ENCODE measurements around the gene GPT2. TPM values are rescaled to one million over a fixed set of nuclear protein-coding genes. Genes with fewer than 3 reads are reported as not detected.

The GPT2 gene
- total RNA-seq, 1 experiment from 2014 or later = 81.8 TPM

- TF ChIP-seq FOXK1 (CRISPR knock-in tag; IDR thresholded peaks at IDR 0.05) (no peak), FOXP4 (CRISPR knock-in tag; IDR thresholded peaks at IDR 0.05) (no peak), USF2 (CRISPR knock-in tag; IDR thresholded peaks at IDR 0.05) (no peak), ZNF138 (CRISPR knock-in tag; conservative IDR thresholded peaks at IDR 0.05) (no peak), NR2C2 (CRISPR knock-in tag; IDR thresholded peaks at IDR 0.05) (no peak), ETV6 (CRISPR knock-in tag; IDR thresholded peaks at IDR 0.05) (no peak), ZNF317 (CRISPR knock-in tag; IDR thresholded peaks at IDR 0.05; ENCODE audit: borderline replicate concordance, low read depth) (no peak), ZNF281 (CRISPR knock-in tag; IDR thresholded peaks at IDR 0.05) (no peak), GRHL2 (CRISPR knock-in tag; IDR thresholded peaks at IDR 0.05; ENCODE audit: insufficient replicate concordance, severe bottlenecking) (no peak)
- Mint-ChIP-seq H3K27me3 (ENCODE audit: low read depth) (no peaks in the 10 kb centered on the region; the same call in 1 of the 2 replicates), H3K27ac (peak overlapping the region; percentile 56), H3K36me3 (peaks cover 82% of the 10 kb centered on the region), H3K4me3 (no peak overlapping the region), H3K9me3 (no peaks in the 10 kb centered on the region), H3K4me1 (peaks cover 50% of the 10 kb centered on the region)
- ChIA-PET CTCF (interaction anchor here (0.6 to 1.2 kb wide), 2 partner anchors 107 to 302 kb away, joined by 3 read pairs; no protein-coding TSS in a partner anchor), POLR2A (interaction anchor here (0.7 kb wide), 1 partner anchor 1320 kb away, joined by 3 read pairs; no protein-coding TSS in a partner anchor)
- ATAC-seq (no peak), DNase-seq (ENCODE audit: low spot score) (no peak)
These were observed 77.5 kb downstream of the GPT2 start for GRCh38 chr16:46961373-46962353.

- no peaks in the 10 kb centered on the region; the same call in 1 of the 2 replicates for H3K27me3 Mint-ChIP-seq (ENCODE audit: low read depth)
- TF ChIP-seq ETV6 (CRISPR knock-in tag; IDR thresholded peaks at IDR 0.05) (no peak), ZNF121 (CRISPR knock-in tag; IDR thresholded peaks at IDR 0.05) (no peak), ARID4B (CRISPR knock-in tag; IDR thresholded peaks at IDR 0.05; ENCODE audit: borderline replicate concordance) (no peak), E2F1 (CRISPR knock-in tag; IDR thresholded peaks at IDR 0.05) (no peak), AR (CRISPR knock-in tag; IDR thresholded peaks at IDR 0.05) (no peak), CTCF (IDR thresholded peaks at IDR 0.05) (no peak), SMAD3 (CRISPR knock-in tag; IDR thresholded peaks at IDR 0.05; ENCODE audit: borderline replicate concordance) (no peak), ZNF219 (CRISPR knock-in tag; IDR thresholded peaks at IDR 0.05; ENCODE audit: borderline replicate concordance) (no peak)
These were observed 78.5 kb downstream of the GPT2 start for GRCh38 chr16:46962629-46963028.

More at GRCh38 chr16:46962629-46963028, 78.5 kb downstream of the GPT2 start:
- POLR2A ChIA-PET = no interaction called here
- no peak overlapping the region for H3K4me3 Mint-ChIP-seq
- CTCF ChIA-PET = interaction anchor here (0.6 kb wide), 1 partner anchor 303 kb away, joined by 3 read pairs; no protein-coding TSS in a partner anchor
- peaks cover 82% of the 10 kb centered on the region for H3K36me3 Mint-ChIP-seq
- DNase-seq (ENCODE audit: low spot score) (no peak), ATAC-seq (no peak)
- no peaks in the 10 kb centered on the region for H3K9me3 Mint-ChIP-seq
- peaks cover 42% of the 10 kb centered on the region for H3K4me1 Mint-ChIP-seq
- H3K27ac Mint-ChIP-seq = peak overlapping the region; percentile 56

Data from WTC11 (cell line).